Measurements from ENCODE around the gene UBE2H.

- no peak for TF ChIP-seq CTCF (IDR thresholded peaks at IDR 0.05; ENCODE audit: insufficient read depth, low read length, poor library complexity, severe bottlenecking)
- TF ChIP-seq EZH2phosphoT487 (conservative IDR thresholded peaks at IDR 0.05; ENCODE audit: low read length), result no peak
Observed at GRCh38 chr7:129970816-129971215, 18.1 kb upstream of the UBE2H start.
